Fibroblast of lung (primary cell): ENCODE results near the gene PAK6.

Source experiments
- CTCF ChIP-seq, 2 donors: IDR thresholded peaks in 1 of 2; conservative IDR thresholded peaks in 1 of 2; 1 replicate in 1 of 2; 2 replicates in 1 of 2; pipeline ENCODE4 v1.5.1; 2011 to 2012; ENCODE audit warnings: low read length in 2 of 2, control low read depth in 1 of 2, inconsistent platforms in 1 of 2, low read depth in 1 of 2, mild to moderate bottlenecking in 1 of 2
- EZH2 ChIP-seq: IDR thresholded peaks from 2 replicates; pipeline ENCODE4 v1.5.1; 2012; ENCODE audit warnings: low read length, control low read depth, mild to moderate bottlenecking; ENCODE audit errors: missing control alignments

- TF ChIP-seq CTCF (conservative IDR thresholded peaks at IDR 0.05 in 1 of 2, IDR thresholded peaks at IDR 0.05 in 1 of 2; ENCODE audit: low read depth in 1 of 2, low read length in 2 of 2) (no peak), EZH2 (no peak)
Observed at GRCh38 chr15:40270246-40270995, 31.6 kb downstream of the PAK6 start.
